Hindlimb muscle (tissue), 1 donor: ENCODE measurements around the gene GRIK5. TPM values are rescaled to one million over a fixed set of nuclear protein-coding genes. Genes with fewer than 3 reads are reported as not detected.
"Not testable (repeated sequence)": the region's sequence is repeated elsewhere in the genome, so short reads cannot be mapped to it uniquely, and the experiment has no call there.

Experiments
- DNase-seq: peaks from one replicate; pipeline ENCODE4 v3.0.0-alpha.2; 2013
- polyA plus RNA-seq: library from polyadenylated mRNA; unstranded; fragments of 120-200 nt; gene quantifications from one replicate; pipeline ENCODE4 v1.2.1, GENCODE V29; 2013; ENCODE audit not compliant: insufficient read length

Gene GRIK5
- polyA plus RNA-seq, 1 donor, result 2.2 TPM

- no peak for DNase-seq
These were observed 21.0 kb downstream of the GRIK5 start for GRCh38 chr19:42048992-42049391.

GRCh38 chr19:42045575-42045974 lies 24.4 kb downstream of the GRIK5 start:
- DNase-seq, result no peak

- no peak for DNase-seq
These were observed 27.4 kb downstream of the GRIK5 start for GRCh38 chr19:42042455-42043170.

GRCh38 chr19:42040491-42040890 lies 29.5 kb downstream of the GRIK5 start:
- not testable (repeated sequence) for DNase-seq

GRCh38 chr19:42040031-42040430 lies 30.0 kb downstream of the GRIK5 start:
- DNase-seq, result no peak

- peak; percentile 21 for DNase-seq
These were observed 31.3 kb downstream of the GRIK5 start for GRCh38 chr19:42038666-42039065.

GRCh38 chr19:42037649-42038048 lies 32.4 kb downstream of the GRIK5 start:
- no peak for DNase-seq

- DNase-seq, result peak; percentile 49
These were observed 35.2 kb downstream of the GRIK5 start for GRCh38 chr19:42034640-42035391.

GRCh38 chr19:42033413-42033812 lies 36.6 kb downstream of the GRIK5 start:
- DNase-seq, result no peak

GRCh38 chr19:42032431-42032830 lies 37.6 kb downstream of the GRIK5 start:
- peak; percentile 16 for DNase-seq

GRCh38 chr19:42030645-42031440 lies 39.2 kb downstream of the GRIK5 start:
- peak; percentile 23 for DNase-seq

GRCh38 chr19:42028304-42029216 lies 41.4 kb downstream of the GRIK5 start:
- DNase-seq, result no peak

GRCh38 chr19:42024622-42025111 lies 45.3 kb downstream of the GRIK5 start:
- peak; percentile 32 for DNase-seq

- no peak for DNase-seq
These were observed 46.1 kb downstream of the GRIK5 start for GRCh38 chr19:42023943-42024260.

- no peak for DNase-seq
These were observed 46.7 kb downstream of the GRIK5 start for GRCh38 chr19:42023121-42023942.

- no peak for DNase-seq
These were observed 47.4 kb downstream of the GRIK5 start for GRCh38 chr19:42022616-42023015.

- DNase-seq, result no peak
These were observed 48.8 kb downstream of the GRIK5 start for GRCh38 chr19:42021185-42021584.

- no peak for DNase-seq
These were observed 51.4 kb downstream of the GRIK5 start for GRCh38 chr19:42018503-42019193.

GRCh38 chr19:42017040-42017439 lies 53.0 kb downstream of the GRIK5 start:
- DNase-seq, result no peak

GRCh38 chr19:42012747-42013146 lies 57.3 kb downstream of the GRIK5 start:
- not testable (repeated sequence) for DNase-seq
